Gastrocnemius medialis (tissue), 4 donors: ENCODE data around the gene TTC29. TPM values are rescaled to one million over a fixed set of nuclear protein-coding genes. Genes with fewer than 3 reads are reported as not detected.
"Not testable (repeated sequence)": the region's sequence is repeated elsewhere in the genome, so short reads cannot be mapped to it uniquely, and the experiment has no call there.

Experiments used
- ATAC-seq, 2 donors: fragments of 150-250 bp; one replicate each; pipeline ENCODE4 v1.9.1; 2016
- DNase-seq, 2 donors: peaks; one replicate each; pipeline ENCODE4 v3.0.0-alpha.2; 2019
- H3K27ac ChIP-seq, 4 donors: fragments of 200-600 bp; sonication (generic); 1 replicate in 1 of 4; 2 replicates in 3 of 4; pipeline ENCODE4 v1.5.1; 2016 to 2018; ENCODE audit warnings: mild to moderate bottlenecking in 2 of 4, moderate library complexity in 1 of 4
- H3K27me3 ChIP-seq, 3 donors: fragments of 200-600 bp; sonication (generic) in 2 of 3; 1 replicate in 1 of 3; 2 replicates in 2 of 3; pipeline versions ENCODE4 v1.5.1 to v1.6.0; 2016 to 2019; ENCODE audit warnings: mild to moderate bottlenecking in 1 of 3, moderate library complexity in 1 of 3
- H3K36me3 ChIP-seq, 2 donors: fragments of 200-600 bp; sonication (generic) in 1 of 2; one replicate each; pipeline ENCODE4 v1.5.1; 2017 to 2018
- H3K4me1 ChIP-seq, 2 donors: fragments of 200-600 bp; sonication (generic) in 1 of 2; one replicate each; pipeline ENCODE4 v1.5.1; 2016 to 2017; ENCODE audit warnings: mild to moderate bottlenecking in 2 of 2
- H3K4me3 ChIP-seq, 4 donors: fragments of 200-600 bp; sonication (generic) in 3 of 4; 1 replicate in 1 of 4; 2 replicates in 3 of 4; pipeline ENCODE4 v1.5.1; 2016 to 2019; ENCODE audit warnings: mild to moderate bottlenecking in 2 of 4
- H3K9me3 ChIP-seq, 3 donors: fragments of 200-600 bp; sonication (generic) in 2 of 3; 1 replicate in 1 of 3; 2 replicates in 2 of 3; pipeline ENCODE4 v1.5.1; 2016 to 2019
- CTCF ChIP-seq, 5 experiments: fragments of 450-650 bp in 3 of 5; fragments of 200-600 bp in 2 of 5; sonication (generic) in 2 of 5; IDR thresholded peaks in 4 of 5; conservative IDR thresholded peaks in 1 of 5; 1 replicate in 4 of 5; 2 replicates in 1 of 5; pipeline ENCODE4 v1.5.1; 2016 to 2019; ENCODE audit warnings: antibody characterized with exemption in 5 of 5, mild to moderate bottlenecking in 3 of 5, moderate library complexity in 3 of 5
- POLR2A ChIP-seq, 2 donors: fragments of 450-650 bp; IDR thresholded peaks; one replicate each; pipeline ENCODE4 v1.6.1; 2017; ENCODE audit warnings: antibody characterized with exemption in 2 of 2, mild to moderate bottlenecking in 2 of 2, moderate library complexity in 2 of 2
- in situ Hi-C, 4 donors: fragments of 200-750 bp; cut with MboI; loops; one replicate each; pipeline versions ENCODE4 v1.15.0 to v1.8.0; 2017; ENCODE audit warnings: low sequenced_read_pairs in 4 of 4
- intact Hi-C: fragments of 100-400 bp; cut with DNase I; formaldehyde crosslinking; loops from one replicate; pipeline ENCODE4 v1.15.1; 2023; ENCODE audit warnings: low total_unique reads
- total RNA-seq, 4 donors: library from RNA; depleted of rRNA; stranded (reverse); fragments of >200 nt; gene quantifications; one replicate each; pipeline versions ENCODE4 v1.1.0 to v1.2.3, GENCODE V29; 2016

The TTC29 gene
- total RNA-seq, 4 donors from 2014 or later: not detected

- intact Hi-C loops (no loop called here), in situ Hi-C loops (no loop called here)
- no peak overlapping the region for H3K4me3 ChIP-seq
- TF ChIP-seq CTCF (IDR thresholded peaks at IDR 0.05 in 4 of 5, conservative IDR thresholded peaks at IDR 0.05 in 1 of 5) (no peak), POLR2A (IDR thresholded peaks at IDR 0.05) (no peak)
- ATAC-seq: no peak
- no peaks in the 10 kb centered on the region for H3K9me3 ChIP-seq
- DNase-seq: no peak
- no peak overlapping the region for H3K27ac ChIP-seq
- H3K27me3 ChIP-seq: no peaks in the 10 kb centered on the region
- no peaks in the 10 kb centered on the region for H3K4me1 ChIP-seq
- no peaks in the 10 kb centered on the region for H3K36me3 ChIP-seq
These were observed 235.7 kb downstream of the TTC29 start for GRCh38 chr4:146709956-146710355.

- Histone ChIP-seq H3K36me3 (no peaks in the 10 kb centered on the region), H3K4me3 (no peak overlapping the region), H3K9me3 (no peaks in the 10 kb centered on the region), H3K27ac (no peak overlapping the region), H3K27me3 (no peaks in the 10 kb centered on the region), H3K4me1 (no peaks in the 10 kb centered on the region)
- ATAC-seq (no peak), DNase-seq (no peak)
- intact Hi-C loops: no loop called here
- in situ Hi-C loops: no loop called here
- no peak for TF ChIP-seq CTCF (IDR thresholded peaks at IDR 0.05 in 4 of 5, conservative IDR thresholded peaks at IDR 0.05 in 1 of 5)
- TF ChIP-seq POLR2A (IDR thresholded peaks at IDR 0.05): no peak
These were observed 245.8 kb downstream of the TTC29 start for GRCh38 chr4:146699910-146700309.

- Histone ChIP-seq H3K27ac (no peak overlapping the region), H3K4me1 (no peaks in the 10 kb centered on the region), H3K27me3 (no peaks in the 10 kb centered on the region), H3K36me3 (no peaks in the 10 kb centered on the region), H3K9me3 (no peaks in the 10 kb centered on the region), H3K4me3 (no peak overlapping the region)
- TF ChIP-seq POLR2A (IDR thresholded peaks at IDR 0.05) (no peak), CTCF (IDR thresholded peaks at IDR 0.05 in 4 of 5, conservative IDR thresholded peaks at IDR 0.05 in 1 of 5) (no peak)
- DNase-seq (no peak), ATAC-seq (no peak)
- intact Hi-C loops (no loop called here), in situ Hi-C loops (no loop called here)
These were observed 270.7 kb downstream of the TTC29 start for GRCh38 chr4:146674829-146675570.

- H3K9me3 ChIP-seq, H3K36me3 ChIP-seq, H3K4me3 ChIP-seq, in situ Hi-C loops, ATAC-seq, intact Hi-C loops, H3K27ac ChIP-seq, H3K27me3 ChIP-seq, H3K4me1 ChIP-seq, DNase-seq: not testable (repeated sequence)
These were observed 281.7 kb downstream of the TTC29 start for GRCh38 chr4:146663968-146664311.

- in situ Hi-C loops (no loop called here), intact Hi-C loops (no loop called here)
- Histone ChIP-seq H3K9me3 (no peaks in the 10 kb centered on the region), H3K27ac (no peak overlapping the region), H3K36me3 (no peaks in the 10 kb centered on the region), H3K27me3 (peaks cover 0 to 9% (median 6%) of the 10 kb centered on the region in 3 donors), H3K4me3 (no peak overlapping the region), H3K4me1 (no peaks in the 10 kb centered on the region)
- no peak for TF ChIP-seq POLR2A (IDR thresholded peaks at IDR 0.05)
- no peak for TF ChIP-seq CTCF (IDR thresholded peaks at IDR 0.05 in 4 of 5, conservative IDR thresholded peaks at IDR 0.05 in 1 of 5)
- ATAC-seq: no peak
- DNase-seq: no peak
These were observed 284.3 kb downstream of the TTC29 start for GRCh38 chr4:146661367-146661766.
